Neural cell (in vitro differentiated cells): Measurements from ENCODE around the gene GPHN.

Source experiments
- EP300 ChIP-seq: fragments of 450-650 bp; conservative IDR thresholded peaks from 2 replicates; pipeline ENCODE4 v1.6.1; 2014; ENCODE audit warnings: antibody characterized with exemption, mild to moderate bottlenecking, moderate library complexity; ENCODE audit not compliant: poor library complexity, severe bottlenecking
- EZH2 ChIP-seq: fragments of 200-600, 300-800 bp; shearing (Covaris generic), sonication (generic); IDR thresholded peaks from 2 replicates; pipeline ENCODE4 v1.6.1; 2014; ENCODE audit warnings: antibody characterized with exemption, low read length, borderline replicate concordance, mild to moderate bottlenecking; ENCODE audit not compliant: insufficient read depth, poor library complexity, severe bottlenecking
- MXI1 ChIP-seq: fragments of 450-650 bp; conservative IDR thresholded peaks from 2 replicates; pipeline ENCODE4 v1.6.1; 2014; ENCODE audit warnings: antibody characterized with exemption, mild to moderate bottlenecking; ENCODE audit not compliant: poor library complexity, severe bottlenecking
- POLR2AphosphoS5 ChIP-seq: IDR thresholded peaks from 2 replicates; pipeline ENCODE4 v1.6.1; 2012
- RAD21 ChIP-seq: fragments of 450-650 bp; conservative IDR thresholded peaks from 2 replicates; pipeline ENCODE4 v1.6.1; 2014; ENCODE audit warnings: antibody characterized with exemption, mild to moderate bottlenecking, moderate library complexity
- TAF1 ChIP-seq: IDR thresholded peaks from 2 replicates; pipeline ENCODE4 v1.6.1; 2012; ENCODE audit warnings: low read depth
- TF ChIP-seq, protein P1 (sequence below): fragments of 450-650 bp; IDR thresholded peaks from 2 replicates; pipeline ENCODE4 v1.5.1; 2014; ENCODE audit warnings: antibody characterized with exemption, mild to moderate bottlenecking, moderate library complexity; ENCODE audit not compliant: poor library complexity, severe bottlenecking
- TF ChIP-seq, protein P2 (sequence below): IDR thresholded peaks from 2 replicates; pipeline ENCODE4 v1.6.1; 2012; ENCODE audit warnings: borderline replicate concordance

DNA sequence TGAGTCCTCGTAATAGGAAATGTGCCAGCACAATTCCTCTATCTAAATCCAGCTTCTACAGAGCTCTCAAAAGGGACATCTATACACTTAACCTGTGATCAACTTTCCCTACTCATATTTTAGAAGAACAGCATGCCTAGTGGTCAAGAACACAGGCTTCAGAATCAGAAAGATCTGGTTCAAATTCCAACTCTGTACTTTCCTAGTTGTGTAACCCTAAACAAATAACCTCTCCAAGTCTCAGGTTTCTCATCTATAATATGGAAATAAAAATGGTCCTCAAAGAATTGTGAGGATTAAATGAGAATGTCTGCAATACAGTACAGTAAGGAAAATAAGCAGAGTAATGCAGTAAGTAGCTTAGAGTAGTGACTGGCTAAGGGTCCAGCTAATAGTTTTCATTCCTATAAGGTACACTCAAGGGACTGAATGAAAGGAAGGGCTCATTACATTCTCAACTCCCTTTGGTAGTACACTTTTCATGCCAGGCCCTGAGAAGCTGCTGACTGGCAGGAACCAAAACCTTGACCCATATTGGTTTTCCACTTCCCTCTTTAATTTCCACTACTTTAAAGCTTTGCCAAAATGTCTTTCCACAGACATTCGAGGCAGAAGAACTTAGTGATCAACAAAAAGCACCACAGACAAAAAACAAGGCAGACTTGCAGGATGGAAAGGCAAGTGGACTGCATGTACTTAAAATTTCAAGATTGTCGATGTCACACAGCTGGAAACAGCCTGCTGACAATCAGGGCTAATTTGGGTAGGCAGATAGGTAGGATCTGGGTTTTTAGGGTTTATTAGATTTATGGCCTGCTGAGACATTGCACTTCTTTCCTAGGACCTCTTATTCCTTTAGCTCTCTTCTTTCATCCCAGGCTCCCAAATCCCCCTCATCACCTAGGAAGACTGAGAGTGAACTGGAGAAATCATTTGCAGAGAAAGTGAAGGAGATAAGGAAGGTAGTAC, 17.5 kb upstream of the GPHN start:
- TF ChIP-seq, protein P1, sequence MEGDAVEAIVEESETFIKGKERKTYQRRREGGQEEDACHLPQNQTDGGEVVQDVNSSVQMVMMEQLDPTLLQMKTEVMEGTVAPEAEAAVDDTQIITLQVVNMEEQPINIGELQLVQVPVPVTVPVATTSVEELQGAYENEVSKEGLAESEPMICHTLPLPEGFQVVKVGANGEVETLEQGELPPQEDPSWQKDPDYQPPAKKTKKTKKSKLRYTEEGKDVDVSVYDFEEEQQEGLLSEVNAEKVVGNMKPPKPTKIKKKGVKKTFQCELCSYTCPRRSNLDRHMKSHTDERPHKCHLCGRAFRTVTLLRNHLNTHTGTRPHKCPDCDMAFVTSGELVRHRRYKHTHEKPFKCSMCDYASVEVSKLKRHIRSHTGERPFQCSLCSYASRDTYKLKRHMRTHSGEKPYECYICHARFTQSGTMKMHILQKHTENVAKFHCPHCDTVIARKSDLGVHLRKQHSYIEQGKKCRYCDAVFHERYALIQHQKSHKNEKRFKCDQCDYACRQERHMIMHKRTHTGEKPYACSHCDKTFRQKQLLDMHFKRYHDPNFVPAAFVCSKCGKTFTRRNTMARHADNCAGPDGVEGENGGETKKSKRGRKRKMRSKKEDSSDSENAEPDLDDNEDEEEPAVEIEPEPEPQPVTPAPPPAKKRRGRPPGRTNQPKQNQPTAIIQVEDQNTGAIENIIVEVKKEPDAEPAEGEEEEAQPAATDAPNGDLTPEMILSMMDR = no peak
- TF ChIP-seq POLR2AphosphoS5 (no peak), EZH2 (no peak), TAF1 (no peak), RAD21 (no peak), MXI1 (no peak), EP300 (no peak)
- TF ChIP-seq, protein P2, sequence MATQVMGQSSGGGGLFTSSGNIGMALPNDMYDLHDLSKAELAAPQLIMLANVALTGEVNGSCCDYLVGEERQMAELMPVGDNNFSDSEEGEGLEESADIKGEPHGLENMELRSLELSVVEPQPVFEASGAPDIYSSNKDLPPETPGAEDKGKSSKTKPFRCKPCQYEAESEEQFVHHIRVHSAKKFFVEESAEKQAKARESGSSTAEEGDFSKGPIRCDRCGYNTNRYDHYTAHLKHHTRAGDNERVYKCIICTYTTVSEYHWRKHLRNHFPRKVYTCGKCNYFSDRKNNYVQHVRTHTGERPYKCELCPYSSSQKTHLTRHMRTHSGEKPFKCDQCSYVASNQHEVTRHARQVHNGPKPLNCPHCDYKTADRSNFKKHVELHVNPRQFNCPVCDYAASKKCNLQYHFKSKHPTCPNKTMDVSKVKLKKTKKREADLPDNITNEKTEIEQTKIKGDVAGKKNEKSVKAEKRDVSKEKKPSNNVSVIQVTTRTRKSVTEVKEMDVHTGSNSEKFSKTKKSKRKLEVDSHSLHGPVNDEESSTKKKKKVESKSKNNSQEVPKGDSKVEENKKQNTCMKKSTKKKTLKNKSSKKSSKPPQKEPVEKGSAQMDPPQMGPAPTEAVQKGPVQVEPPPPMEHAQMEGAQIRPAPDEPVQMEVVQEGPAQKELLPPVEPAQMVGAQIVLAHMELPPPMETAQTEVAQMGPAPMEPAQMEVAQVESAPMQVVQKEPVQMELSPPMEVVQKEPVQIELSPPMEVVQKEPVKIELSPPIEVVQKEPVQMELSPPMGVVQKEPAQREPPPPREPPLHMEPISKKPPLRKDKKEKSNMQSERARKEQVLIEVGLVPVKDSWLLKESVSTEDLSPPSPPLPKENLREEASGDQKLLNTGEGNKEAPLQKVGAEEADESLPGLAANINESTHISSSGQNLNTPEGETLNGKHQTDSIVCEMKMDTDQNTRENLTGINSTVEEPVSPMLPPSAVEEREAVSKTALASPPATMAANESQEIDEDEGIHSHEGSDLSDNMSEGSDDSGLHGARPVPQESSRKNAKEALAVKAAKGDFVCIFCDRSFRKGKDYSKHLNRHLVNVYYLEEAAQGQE = no peak
